Testis (tissue), 3 donors: ENCODE results near the gene SLMAP. TPM values are rescaled to one million over a fixed set of nuclear protein-coding genes. Genes with fewer than 3 reads are reported as not detected.

Experiments
- DNase-seq: peaks from one replicate; pipeline ENCODE4 v3.0.0-alpha.2; 2019
- H3K27ac ChIP-seq, 2 donors: fragments of 200-600 bp; sonication (generic); one replicate each; pipeline ENCODE4 v1.5.1; 2019
- H3K27me3 ChIP-seq: fragments of 200-600 bp; sonication (generic); one replicate; pipeline ENCODE4 v1.5.1; 2019
- H3K36me3 ChIP-seq: fragments of 200-600 bp; sonication (generic); one replicate; pipeline ENCODE4 v1.5.1; 2017; ENCODE audit warnings: low read depth; ENCODE audit errors: missing control alignments
- H3K4me1 ChIP-seq: fragments of 200-600 bp; sonication (generic); one replicate; pipeline ENCODE4 v1.5.1; 2019
- H3K4me3 ChIP-seq, 2 donors: fragments of 200-600 bp; sonication (generic); one replicate each; pipeline ENCODE4 v1.5.1; 2017 to 2019
- H3K9me3 ChIP-seq: fragments of 200-600 bp; sonication (generic); one replicate; pipeline ENCODE4 v1.5.1; 2017
- CTCF ChIP-seq, 3 experiments: fragments of 450-650 bp in 2 of 3; fragments of 200-600 bp in 1 of 3; sonication (generic) in 1 of 3; IDR thresholded peaks; one replicate each; pipeline ENCODE4 v1.5.1; 2016 to 2019; ENCODE audit warnings: antibody characterized with exemption in 3 of 3, mild to moderate bottlenecking in 2 of 3, moderate library complexity in 1 of 3
- POLR2A ChIP-seq: fragments of 450-650 bp; IDR thresholded peaks from one replicate; pipeline ENCODE4 v1.6.1; 2017; ENCODE audit warnings: antibody characterized with exemption, mild to moderate bottlenecking, moderate library complexity
- WGBS, 2 donors: methylation state at CpG; one replicate each; pipeline ENCODE4 v1.1.5; 2018; 5-methylcytosine and 5-hydroxymethylcytosine counted together
- intact Hi-C: fragments of 100-400 bp; cut with DNase I; formaldehyde crosslinking; loops from one replicate; pipeline ENCODE4 v1.15.1; 2023; ENCODE audit warnings: low total_unique reads
- polyA plus RNA-seq: library from polyadenylated mRNA; stranded (reverse); fragments of 350-450 nt; fragmentation: Illumina TruSeq; extraction: RNeasy Lipid Tissue Mini Kit (QIAGEN cat#74804); gene quantifications from one replicate; pipeline ENCODE4 v1.2.3, GENCODE V29; 2014; ENCODE audit warnings: low read depth, low replicate concordance; ENCODE audit not compliant: insufficient read depth
- total RNA-seq, 2 donors: library from RNA; depleted of rRNA; stranded (reverse); fragments of >200 nt; gene quantifications; one replicate each; pipeline ENCODE4 v1.2.3, GENCODE V29; 2016

The SLMAP gene
- total and polyA plus RNA-seq, 3 donors from 2014 or later = 58.8 to 126 (median 120) TPM

- H3K4me1 ChIP-seq = peaks cover 5% of the 10 kb centered on the region
- DNase-seq = no peak
- H3K4me3 ChIP-seq = no peak overlapping the region
- intact Hi-C loops = no loop called here
- H3K36me3 ChIP-seq = no peaks in the 10 kb centered on the region
- H3K27ac ChIP-seq = no peak overlapping the region
- no peak for TF ChIP-seq POLR2A
- no peak for TF ChIP-seq CTCF (IDR thresholded peaks at IDR 0.05)
- H3K27me3 ChIP-seq = no peaks in the 10 kb centered on the region
- H3K9me3 ChIP-seq = no peaks in the 10 kb centered on the region
- 73 to 81% methylated on average over 2 of the region's 2 CpGs for WGBS, 2 donors
Measured at GRCh38 chr3:57787867-57788623, 31.9 kb downstream of the SLMAP start.

GRCh38 chr3:57788624-57789018, 32.5 kb downstream of the SLMAP start:
- Histone ChIP-seq H3K27me3 (no peaks in the 10 kb centered on the region), H3K4me1 (peaks cover 5% of the 10 kb centered on the region), H3K36me3 (no peaks in the 10 kb centered on the region), H3K27ac (no peak overlapping the region), H3K9me3 (no peaks in the 10 kb centered on the region), H3K4me3 (no peak overlapping the region)
- 69% methylated on average over 3 of the region's 3 CpGs for WGBS, 2 donors
- DNase-seq = no peak
- TF ChIP-seq POLR2A = no peak
- no peak for TF ChIP-seq CTCF (IDR thresholded peaks at IDR 0.05)
- intact Hi-C loops = no loop called here

GRCh38 chr3:57791245-57791644, 35.1 kb downstream of the SLMAP start:
- Histone ChIP-seq H3K36me3 (no peaks in the 10 kb centered on the region), H3K27ac (no peak overlapping the region), H3K27me3 (no peaks in the 10 kb centered on the region), H3K4me3 (no peak overlapping the region), H3K9me3 (no peaks in the 10 kb centered on the region), H3K4me1 (peaks cover 5% of the 10 kb centered on the region)
- WGBS, 2 donors = 88 to 94% methylated on average over 2 of the region's 2 CpGs
- intact Hi-C loops = no loop called here
- TF ChIP-seq POLR2A (no peak), CTCF (IDR thresholded peaks at IDR 0.05) (no peak)
- DNase-seq = no peak

- H3K27ac ChIP-seq = no peak overlapping the region
- intact Hi-C loops = no loop called here
- no peak overlapping the region for H3K4me3 ChIP-seq
- H3K36me3 ChIP-seq = no peaks in the 10 kb centered on the region
- H3K9me3 ChIP-seq = no peaks in the 10 kb centered on the region
- no peaks in the 10 kb centered on the region for H3K27me3 ChIP-seq
- DNase-seq = no peak
- no peak for TF ChIP-seq POLR2A
- no peak for TF ChIP-seq CTCF (IDR thresholded peaks at IDR 0.05)
- peaks cover 5% of the 10 kb centered on the region for H3K4me1 ChIP-seq
- WGBS, 2 donors = 94 to 97% methylated on average over 1 of the region's 1 CpG
Measured at GRCh38 chr3:57792198-57792597, 36.1 kb downstream of the SLMAP start.

GRCh38 chr3:57793737-57794187, 37.7 kb downstream of the SLMAP start:
- DNase-seq = no peak
- no peaks in the 10 kb centered on the region for H3K27me3 ChIP-seq
- intact Hi-C loops = no loop called here
- no peak overlapping the region for H3K27ac ChIP-seq
- no peaks in the 10 kb centered on the region for H3K9me3 ChIP-seq
- H3K4me3 ChIP-seq = no peak overlapping the region
- peaks cover under 1% of the 10 kb centered on the region for H3K4me1 ChIP-seq
- WGBS, 2 donors = 81 to 84% methylated on average over 4 of the region's 4 CpGs
- H3K36me3 ChIP-seq = no peaks in the 10 kb centered on the region
- TF ChIP-seq POLR2A = no peak
- no peak for TF ChIP-seq CTCF (IDR thresholded peaks at IDR 0.05)
